Measurements from ENCODE around the gene ATXN7L2. TPM values are rescaled to one million over a fixed set of nuclear protein-coding genes. Genes with fewer than 3 reads are reported as not detected.

Gene ATXN7L2
- total RNA-seq, 4 donors from 2014 or later: 4.3 to 7.8 (median 4.8) TPM

DNA sequence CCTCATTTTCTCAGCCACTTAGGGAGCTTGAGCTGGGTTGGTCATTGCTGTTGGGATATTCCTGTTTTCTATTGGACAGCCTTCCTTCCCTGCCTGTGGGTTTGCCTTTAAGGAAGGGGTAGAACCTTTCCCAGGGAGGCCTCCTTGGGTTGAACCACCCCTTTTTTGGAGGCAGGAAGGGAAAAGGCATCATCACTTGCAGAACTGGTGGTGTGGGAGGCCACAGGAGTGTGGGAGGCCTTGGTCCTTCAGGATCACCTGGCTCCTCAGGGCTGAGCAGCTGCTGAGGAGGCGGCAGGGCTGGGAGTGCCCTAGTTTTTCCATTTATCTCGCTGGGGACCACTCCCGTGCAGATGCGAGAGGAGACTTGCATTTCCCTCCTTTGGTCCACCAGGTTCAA lies 9.5 kb downstream of the ATXN7L2 start:
- WGBS, 2 donors: 31 to 39% methylated on average over 4 of the region's 4 CpGs
- intact Hi-C loops (cut with DNase I; ENCODE audit: low total_unique reads): loop anchor here (2.0 kb wide), 1 partner anchor 40 kb away; no protein-coding TSS in a partner anchor
- no peak for TF ChIP-seq POLR2A (IDR thresholded peaks at IDR 0.05)
- H3K4me3 ChIP-seq (ENCODE audit: low read depth, poor library complexity, severe bottlenecking): no peak overlapping the region
- no peak for DNase-seq (ENCODE audit: low spot score in 2 of 2)

DNA sequence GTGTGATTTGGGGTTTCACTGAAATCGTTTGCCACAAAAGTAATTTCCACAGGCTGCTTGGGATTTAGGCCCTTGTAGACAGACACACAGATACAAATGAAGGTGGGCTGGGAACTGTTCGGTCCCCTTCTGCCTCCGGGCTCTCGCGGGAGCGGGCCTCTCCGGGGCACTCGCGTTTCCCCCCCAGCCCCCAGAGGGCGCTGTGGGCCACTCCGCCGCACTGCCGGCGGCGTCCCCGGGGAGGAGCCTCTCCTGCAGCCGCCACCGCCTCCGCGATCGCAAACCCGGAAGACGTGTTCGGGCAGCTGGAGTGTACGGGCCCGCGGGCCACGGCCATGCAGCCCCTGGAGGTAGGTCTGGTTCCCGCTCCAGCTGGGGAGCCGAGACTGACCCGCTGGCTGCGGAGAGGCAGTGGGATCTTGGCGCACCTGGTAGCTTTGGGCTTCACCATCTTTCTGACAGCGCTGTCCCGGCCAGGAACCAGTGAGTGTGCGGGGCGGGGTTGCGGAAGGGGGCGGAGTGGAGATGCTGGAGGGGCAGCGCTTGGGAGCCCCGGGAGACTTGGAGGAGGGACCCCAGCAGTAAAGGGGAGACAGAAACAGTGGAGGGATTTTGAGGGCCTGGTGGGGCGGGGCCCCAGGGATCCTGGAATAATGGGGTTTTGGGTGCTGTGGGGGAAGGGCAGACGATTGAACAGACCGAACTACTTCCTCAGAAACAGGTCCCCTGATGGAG lies 10.3 kb downstream of the ATXN7L2 start, which contains the start of gene CYB561D1:
CYB561D1 (plus strand) TSS at position 290 of the 735 bp plus-strand sequence; CDS start at position 336, 46 bp downstream.
- peak; percentile 78 to 96 for DNase-seq (ENCODE audit: low spot score in 2 of 2)
- WGBS, 2 donors: 0 to 2% methylated on average over 17 to 27 of the region's 44 CpGs
- H3K4me3 ChIP-seq (ENCODE audit: low read depth, poor library complexity, severe bottlenecking): peak within 1 kb of the TSS; percentile 69
- TF ChIP-seq, protein P1, sequence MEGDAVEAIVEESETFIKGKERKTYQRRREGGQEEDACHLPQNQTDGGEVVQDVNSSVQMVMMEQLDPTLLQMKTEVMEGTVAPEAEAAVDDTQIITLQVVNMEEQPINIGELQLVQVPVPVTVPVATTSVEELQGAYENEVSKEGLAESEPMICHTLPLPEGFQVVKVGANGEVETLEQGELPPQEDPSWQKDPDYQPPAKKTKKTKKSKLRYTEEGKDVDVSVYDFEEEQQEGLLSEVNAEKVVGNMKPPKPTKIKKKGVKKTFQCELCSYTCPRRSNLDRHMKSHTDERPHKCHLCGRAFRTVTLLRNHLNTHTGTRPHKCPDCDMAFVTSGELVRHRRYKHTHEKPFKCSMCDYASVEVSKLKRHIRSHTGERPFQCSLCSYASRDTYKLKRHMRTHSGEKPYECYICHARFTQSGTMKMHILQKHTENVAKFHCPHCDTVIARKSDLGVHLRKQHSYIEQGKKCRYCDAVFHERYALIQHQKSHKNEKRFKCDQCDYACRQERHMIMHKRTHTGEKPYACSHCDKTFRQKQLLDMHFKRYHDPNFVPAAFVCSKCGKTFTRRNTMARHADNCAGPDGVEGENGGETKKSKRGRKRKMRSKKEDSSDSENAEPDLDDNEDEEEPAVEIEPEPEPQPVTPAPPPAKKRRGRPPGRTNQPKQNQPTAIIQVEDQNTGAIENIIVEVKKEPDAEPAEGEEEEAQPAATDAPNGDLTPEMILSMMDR (IDR thresholded peaks at IDR 0.05): peak in 1 of 3 donors; percentile 62
- no peak for TF ChIP-seq POLR2A (IDR thresholded peaks at IDR 0.05)
- intact Hi-C loops (cut with DNase I; ENCODE audit: low total_unique reads): loop anchor here (2.0 kb wide), 1 partner anchor 39 kb away; no protein-coding TSS in a partner anchor

DNA sequence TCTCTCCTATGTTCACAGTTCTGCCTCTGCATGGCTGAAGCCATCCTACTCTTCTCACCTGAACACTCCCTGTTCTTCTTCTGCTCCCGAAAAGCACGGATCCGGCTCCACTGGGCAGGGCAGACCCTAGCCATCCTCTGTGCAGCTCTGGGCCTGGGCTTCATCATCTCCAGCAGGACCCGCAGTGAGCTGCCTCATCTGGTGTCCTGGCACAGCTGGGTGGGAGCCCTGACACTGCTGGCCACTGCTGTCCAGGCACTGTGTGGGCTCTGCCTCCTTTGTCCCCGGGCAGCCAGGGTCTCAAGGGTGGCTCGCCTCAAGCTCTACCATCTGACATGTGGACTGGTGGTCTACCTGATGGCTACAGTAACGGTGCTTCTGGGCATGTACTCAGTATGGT lies 12.0 kb downstream of the ATXN7L2 start:
- 92 to 95% methylated on average over 6 to 7 of the region's 7 CpGs for WGBS, 2 donors
- intact Hi-C loops (cut with DNase I; ENCODE audit: low total_unique reads): no loop called here
- H3K4me3 ChIP-seq (ENCODE audit: low read depth, poor library complexity, severe bottlenecking): no peak overlapping the region
- no peak for TF ChIP-seq POLR2A (IDR thresholded peaks at IDR 0.05)
- TF ChIP-seq, protein P1 (IDR thresholded peaks at IDR 0.05): no peak
- no peak for DNase-seq (ENCODE audit: low spot score in 2 of 2)

DNA sequence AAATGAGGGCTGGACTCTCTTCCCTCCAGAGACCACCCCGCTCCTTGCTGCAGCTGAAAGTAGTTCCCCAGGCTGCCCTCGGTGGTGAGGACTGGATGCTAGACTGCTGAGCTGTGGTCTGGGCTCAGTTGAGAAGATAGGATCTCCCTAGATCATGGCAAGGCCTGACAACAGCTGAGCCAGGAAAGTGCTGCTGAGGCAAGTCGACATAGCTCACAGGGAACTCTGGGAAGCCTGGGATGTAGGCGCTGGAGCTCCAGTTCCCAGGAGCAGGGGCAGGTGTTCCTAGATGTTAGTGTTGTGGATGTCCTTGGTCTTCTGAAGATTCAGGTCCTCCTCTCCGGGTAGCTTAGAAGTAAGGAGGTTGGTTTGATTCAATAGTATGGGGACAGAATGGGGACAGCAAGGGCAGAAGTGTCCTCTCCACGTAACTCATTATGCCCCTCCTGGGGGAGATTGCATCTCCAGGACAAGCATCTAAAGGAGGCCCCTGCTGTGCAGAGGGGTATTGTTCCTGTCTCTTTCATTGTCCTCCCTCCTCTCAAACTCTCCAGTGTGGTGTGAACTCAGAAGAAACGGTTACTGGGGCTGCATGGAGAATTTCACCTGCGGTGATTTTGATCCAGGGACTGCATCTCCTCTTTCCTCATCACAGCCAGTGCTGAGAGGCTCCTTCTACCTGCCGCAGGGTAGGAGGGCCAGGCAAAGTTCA lies 13.9 kb downstream of the ATXN7L2 start:
- WGBS, 2 donors: 61 to 62% methylated on average over 9 of the region's 9 CpGs
- no peak for DNase-seq (ENCODE audit: low spot score in 2 of 2)
- no peak overlapping the region for H3K4me3 ChIP-seq (ENCODE audit: low read depth, poor library complexity, severe bottlenecking)
- TF ChIP-seq, protein P1 (IDR thresholded peaks at IDR 0.05): no peak
- no peak for TF ChIP-seq POLR2A (IDR thresholded peaks at IDR 0.05)
- intact Hi-C loops (cut with DNase I; ENCODE audit: low total_unique reads): no loop called here

DNA sequence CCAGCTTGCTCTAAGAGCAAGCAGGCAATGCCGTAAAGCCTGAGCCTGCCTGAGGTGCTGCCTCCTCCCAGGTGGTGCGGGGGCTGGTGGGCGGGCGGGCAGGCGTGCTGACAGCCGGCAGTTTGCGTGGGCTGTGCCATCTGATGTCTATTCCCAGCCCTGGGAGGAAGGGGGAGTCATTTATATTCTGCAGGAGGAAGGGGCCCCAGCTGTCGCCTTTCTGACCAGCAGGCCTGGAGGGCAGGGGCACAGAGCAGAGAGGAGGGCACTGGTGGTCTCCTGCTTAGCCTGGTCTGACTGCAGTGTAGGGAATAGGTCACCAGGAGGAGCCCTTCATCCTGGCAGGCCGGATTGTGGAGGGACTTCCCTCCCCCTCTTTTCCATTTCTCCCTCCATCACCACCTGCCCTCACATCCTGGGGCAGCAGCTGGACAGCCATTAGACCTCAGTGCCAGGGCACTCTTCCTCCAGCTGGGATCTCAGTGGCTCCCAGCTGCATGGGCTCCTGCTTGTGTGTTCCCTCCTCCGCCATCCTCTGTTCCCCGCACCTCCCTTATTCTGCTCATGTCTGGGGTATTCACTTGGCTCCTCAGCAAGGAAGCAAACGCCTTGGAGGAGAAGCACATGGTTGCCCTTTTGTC lies 14.6 kb downstream of the ATXN7L2 start:
- no peak overlapping the region for H3K4me3 ChIP-seq (ENCODE audit: low read depth, poor library complexity, severe bottlenecking)
- intact Hi-C loops (cut with DNase I; ENCODE audit: low total_unique reads): no loop called here
- DNase-seq (ENCODE audit: low spot score in 2 of 2): no peak
- 64 to 80% methylated on average over 12 of the region's 12 CpGs for WGBS, 2 donors
- TF ChIP-seq POLR2A (IDR thresholded peaks at IDR 0.05): no peak
- TF ChIP-seq, protein P1 (IDR thresholded peaks at IDR 0.05): no peak

DNA sequence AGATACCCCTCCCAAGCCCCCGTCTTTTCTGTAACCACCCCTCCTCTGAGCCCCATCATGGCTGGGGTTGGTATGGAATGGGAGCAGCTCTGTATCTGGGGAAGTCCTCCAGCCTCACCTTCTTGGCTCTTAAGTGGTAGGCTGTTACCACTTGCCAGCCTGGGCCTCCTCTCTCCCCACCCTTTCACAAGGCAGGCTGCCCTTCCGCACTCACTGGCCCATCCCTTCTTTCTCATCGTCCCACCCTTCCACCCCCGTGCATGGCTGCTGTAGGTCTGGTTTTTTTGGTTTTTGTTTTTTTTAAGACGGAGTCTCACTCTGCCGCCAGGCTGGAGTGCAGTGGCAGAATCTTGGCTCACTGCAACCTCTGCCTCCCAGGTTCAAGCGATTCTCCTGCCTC lies 15.4 kb downstream of the ATXN7L2 start:
- intact Hi-C loops (cut with DNase I; ENCODE audit: low total_unique reads): no loop called here
- no peak for DNase-seq (ENCODE audit: low spot score in 2 of 2)
- no peak for TF ChIP-seq POLR2A (IDR thresholded peaks at IDR 0.05)
- TF ChIP-seq, protein P1 (IDR thresholded peaks at IDR 0.05): no peak
- H3K4me3 ChIP-seq (ENCODE audit: low read depth, poor library complexity, severe bottlenecking): no peak overlapping the region
- WGBS, 2 donors: 50% methylated on average over 7 of the region's 7 CpGs
